Activated CD4-positive, alpha-beta T cell treated with anti-CD3 and anti-CD28 coated beads for 1 hour (primary cell): Measurements from ENCODE around the gene METAP1D.

Experiments
- DNase-seq: peaks from one replicate; pipeline ENCODE4 v3.0.0-alpha.2; 2020

METAP1D gene

GRCh38 chr2:172082105-172082943, 82.6 kb downstream of the METAP1D start:
- DNase-seq, result no peak

- DNase-seq, result no peak
Measured at GRCh38 chr2:172082944-172083627, 83.3 kb downstream of the METAP1D start.

GRCh38 chr2:172083628-172084394, 84.1 kb downstream of the METAP1D start:
- no peak for DNase-seq

GRCh38 chr2:172084395-172084644, 84.6 kb downstream of the METAP1D start:
- DNase-seq, result no peak

GRCh38 chr2:172084645-172085459, 85.1 kb downstream of the METAP1D start:
- no peak for DNase-seq

- DNase-seq, result no peak
Measured at GRCh38 chr2:172085460-172086159, 85.9 kb downstream of the METAP1D start, which contains the start of gene DLX1. TSS of gene DLX1 (plus strand) at chr2:172085507. CDS start at chr2:172085678, 171 bp downstream.

GRCh38 chr2:172086241-172087206, 86.8 kb downstream of the METAP1D start:
- DNase-seq, result no peak

GRCh38 chr2:172087207-172087779, 87.5 kb downstream of the METAP1D start:
- DNase-seq, result no peak

- no peak for DNase-seq
Measured at GRCh38 chr2:172087780-172088244, 88.1 kb downstream of the METAP1D start.

GRCh38 chr2:172088245-172089004, 88.7 kb downstream of the METAP1D start:
- DNase-seq, result no peak

GRCh38 chr2:172089005-172089504, 89.3 kb downstream of the METAP1D start:
- DNase-seq, result no peak

- DNase-seq, result no peak
Measured at GRCh38 chr2:172089633-172090032, 89.9 kb downstream of the METAP1D start.

- no peak for DNase-seq
Measured at GRCh38 chr2:172090044-172090961, 90.5 kb downstream of the METAP1D start.

GRCh38 chr2:172091000-172091641, 91.4 kb downstream of the METAP1D start:
- no peak for DNase-seq

- DNase-seq, result no peak
Measured at GRCh38 chr2:172091761-172092566, 92.2 kb downstream of the METAP1D start.

- no peak for DNase-seq
Measured at GRCh38 chr2:172092716-172093415, 93.1 kb downstream of the METAP1D start.
